ENCODE results near the gene ADAM19.

ADAM19 gene

GRCh38 chr5:157562111-157562581 lies 13.4 kb downstream of the ADAM19 start:
- no peak for DNase-seq (ENCODE audit: low read depth)

- DNase-seq (ENCODE audit: low read depth), result no peak
These were observed 14.5 kb downstream of the ADAM19 start for GRCh38 chr5:157561110-157561509.

GRCh38 chr5:157559301-157559700 lies 16.3 kb downstream of the ADAM19 start:
- no peak for DNase-seq (ENCODE audit: low read depth)

GRCh38 chr5:157558681-157559080 lies 16.9 kb downstream of the ADAM19 start:
- DNase-seq (ENCODE audit: low read depth), result no peak

- no peak for DNase-seq (ENCODE audit: low read depth)
These were observed 17.5 kb downstream of the ADAM19 start for GRCh38 chr5:157558041-157558595.

- no peak for DNase-seq (ENCODE audit: low read depth)
These were observed 18.8 kb downstream of the ADAM19 start for GRCh38 chr5:157556615-157557418.

GRCh38 chr5:157555037-157555640 lies 20.4 kb downstream of the ADAM19 start:
- DNase-seq (ENCODE audit: low read depth), result no peak

GRCh38 chr5:157554179-157555036 lies 21.2 kb downstream of the ADAM19 start:
- DNase-seq (ENCODE audit: low read depth), result no peak

GRCh38 chr5:157552650-157553049 lies 22.9 kb downstream of the ADAM19 start:
- no peak for DNase-seq (ENCODE audit: low read depth)

- DNase-seq (ENCODE audit: low read depth), result no peak
These were observed 24.9 kb downstream of the ADAM19 start for GRCh38 chr5:157550663-157551062.

GRCh38 chr5:157549954-157550549 lies 25.5 kb downstream of the ADAM19 start:
- no peak for DNase-seq (ENCODE audit: low read depth)

- no peak for DNase-seq (ENCODE audit: low read depth)
These were observed 26.3 kb downstream of the ADAM19 start for GRCh38 chr5:157549283-157549629.

GRCh38 chr5:157548513-157549282 lies 26.9 kb downstream of the ADAM19 start:
- DNase-seq (ENCODE audit: low read depth), result no peak

- DNase-seq (ENCODE audit: low read depth), result no peak
These were observed 27.5 kb downstream of the ADAM19 start for GRCh38 chr5:157547941-157548512.

GRCh38 chr5:157546456-157547100 lies 29.0 kb downstream of the ADAM19 start:
- no peak for DNase-seq (ENCODE audit: low read depth)

- DNase-seq (ENCODE audit: low read depth), result no peak
These were observed 29.8 kb downstream of the ADAM19 start for GRCh38 chr5:157545610-157546310.

- DNase-seq (ENCODE audit: low read depth), result no peak
These were observed 31.0 kb downstream of the ADAM19 start for GRCh38 chr5:157544623-157544989.

- DNase-seq (ENCODE audit: low read depth), result no peak
These were observed 31.6 kb downstream of the ADAM19 start for GRCh38 chr5:157543825-157544622.
